Activated CD8-positive, alpha-beta memory T cell treated with anti-CD3 and anti-CD28 coated beads, Interleukin-2, amount 50 U/mL, for 24 hours (primary cell): ENCODE measurements around the gene DNAI2.

ENCODE experiments used
- DNase-seq: peaks from one replicate; pipeline ENCODE4 v3.0.0-alpha.2; 2020; ENCODE audit errors: extremely low read depth

The DNAI2 gene

DNA sequence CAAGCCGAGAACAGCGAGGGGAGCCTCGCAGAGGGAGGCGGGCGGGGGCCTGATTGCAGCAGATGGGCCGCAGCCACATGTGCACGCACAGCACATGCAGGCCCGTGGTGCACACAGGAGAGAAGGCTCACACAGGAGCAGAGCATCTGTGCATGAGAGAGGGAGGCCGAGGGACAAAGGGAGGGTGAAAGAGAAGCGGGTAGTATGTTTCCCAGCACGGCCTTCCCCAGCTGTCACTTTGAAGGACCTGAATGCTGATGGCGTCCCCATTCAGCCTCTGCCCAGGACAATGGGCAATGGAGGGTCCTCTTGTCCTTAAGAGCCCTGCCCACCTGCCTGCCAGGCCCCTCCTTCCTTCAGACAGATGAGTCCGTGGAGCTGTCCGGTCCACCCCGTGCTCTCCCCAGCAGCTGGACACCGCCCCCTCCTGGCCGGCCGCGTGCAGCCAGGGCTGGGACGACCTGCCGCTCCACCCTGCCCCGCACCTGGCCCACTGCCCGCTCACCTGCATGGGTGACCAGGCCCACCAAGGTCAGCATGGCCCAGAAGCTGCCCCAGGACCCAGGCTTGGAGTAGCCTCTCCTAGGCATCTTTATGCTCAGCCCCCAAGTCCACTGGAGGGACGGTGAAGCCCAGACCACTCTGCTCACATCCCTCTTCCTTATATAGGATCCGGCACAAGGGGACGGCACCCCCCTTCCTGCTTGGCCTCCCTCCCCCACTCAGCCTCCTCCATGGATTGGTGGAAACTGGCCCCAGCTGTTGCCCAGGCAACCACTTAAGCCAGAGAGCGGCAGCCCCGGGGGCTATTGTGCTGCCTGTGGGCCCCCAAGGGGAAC lies 87.4 kb downstream of the DNAI2 start, which contains the start of gene BTBD17:
BTBD17 (minus strand) TSS at position 639 of the 839 bp plus-strand sequence; CDS start at position 590, 49 bp downstream.
- DNase-seq, result no peak

DNA sequence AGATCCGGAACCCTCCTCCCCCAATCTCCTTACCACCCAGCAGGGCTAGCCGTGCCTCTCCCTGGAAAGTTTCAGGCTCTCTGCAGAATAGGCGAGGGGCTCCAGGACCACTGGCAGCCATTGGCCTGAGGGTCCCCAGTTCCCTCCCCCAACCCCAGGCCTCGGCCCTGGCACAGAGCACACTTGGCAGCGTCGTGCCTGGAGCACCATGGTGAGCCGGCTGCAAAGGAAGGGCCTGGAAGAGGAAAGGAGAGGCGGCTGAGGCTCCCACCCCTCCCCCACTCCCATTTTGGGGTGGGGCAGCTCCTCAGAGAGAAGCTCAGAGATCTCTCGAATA lies 88.0 kb downstream of the DNAI2 start:
- no peak for DNase-seq

DNA sequence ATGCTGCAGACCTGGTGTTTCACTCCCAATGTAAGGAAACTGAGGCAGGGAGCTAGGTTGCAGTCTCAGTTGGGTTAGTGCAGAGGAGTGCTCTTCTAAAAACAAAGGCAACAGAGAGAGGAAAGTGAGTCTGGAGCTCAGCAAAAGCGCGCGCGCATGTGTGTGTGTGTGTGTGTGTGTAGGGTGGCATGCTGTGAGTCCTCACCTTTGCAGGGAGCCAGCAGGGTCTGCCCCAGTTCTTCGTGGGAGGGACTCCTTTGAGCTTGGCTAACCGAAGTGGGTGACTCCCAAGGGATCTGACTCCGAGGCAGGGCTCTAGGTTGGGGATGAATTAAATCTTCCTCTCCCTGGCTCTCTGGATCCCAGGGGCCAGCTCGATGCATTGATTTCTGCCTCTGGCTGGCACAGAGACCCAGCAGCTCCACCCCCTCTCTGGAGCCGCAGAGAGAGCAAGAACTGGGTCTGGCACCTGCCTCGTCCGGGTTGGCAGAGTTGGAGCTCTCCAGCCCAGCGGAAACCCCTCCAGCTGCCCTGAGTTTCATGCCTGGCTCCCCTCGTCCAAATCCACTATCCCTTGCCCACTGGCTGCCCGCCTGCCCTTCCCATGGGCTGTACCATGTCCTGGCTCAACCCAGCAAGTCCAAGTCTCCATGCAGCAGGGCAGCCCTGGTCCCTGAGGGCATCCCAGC lies 88.9 kb downstream of the DNAI2 start:
- no peak for DNase-seq
